PC-9 (cell line): Measurements from ENCODE around the gene VSX1. TPM values are rescaled to one million over a fixed set of nuclear protein-coding genes. Genes with fewer than 3 reads are reported as not detected.
A peak's percentile ranks its signal among the peaks of the same experiment; 100 is the strongest.

Source experiments
- BruUV-seq: library from RNA; stranded (reverse); fragments of 400-500 nt; replicated peaks from 2 replicates; lab custom pipeline; 2021; lab: Mats Ljungman, UMichigan
- CTCF ChIA-PET: fragments of 300-600 bp; sonication (Branson Sonifier 250); formaldehyde crosslinking; loops from one replicate; lab custom pipeline; 2022; ENCODE audit warnings: antibody characterized with exemption; lab: Charles Lee
- POLR2A ChIA-PET: fragments of 300-600 bp; sonication (Branson Sonifier 250); formaldehyde crosslinking; loops from one replicate; lab custom pipeline; 2022; ENCODE audit warnings: antibody characterized with exemption; ENCODE audit not compliant: unreplicated experiment; lab: Charles Lee
- DNase-seq, 2 experiments: peaks; one replicate each; pipeline versions ENCODE4 v3.0.0 to v3.0.0-alpha.2; 2015 to 2022; ENCODE audit warnings: mixed read lengths in 1 of 2
- H2AFZ ChIP-seq: fragments of 200-600 bp; sonication (generic); 2 replicates; pipeline ENCODE4 v1.8.1; 2017; ENCODE audit warnings: antibody characterized with exemption
- H3F3A ChIP-seq: fragments of 200-600 bp; sonication (generic); 2 replicates; pipeline ENCODE4 v1.8.1; 2017; ENCODE audit warnings: antibody characterized with exemption, mild to moderate bottlenecking, low read depth; ENCODE audit not compliant: insufficient read depth
- H3K27ac ChIP-seq: fragments of 200-600 bp; sonication (generic); 2 replicates; pipeline ENCODE4 v1.6.1; 2016; ENCODE audit warnings: mixed run types
- H3K27me3 ChIP-seq: fragments of 200-600 bp; sonication (generic); 2 replicates; pipeline ENCODE4 v1.6.1; 2016; ENCODE audit warnings: low read depth, mixed run types; ENCODE audit not compliant: insufficient read depth
- H3K36me3 ChIP-seq: fragments of 200-600 bp; sonication (generic); 2 replicates; pipeline ENCODE4 v1.6.1; 2016; ENCODE audit warnings: low read depth, mixed run types
- H3K4me1 ChIP-seq: fragments of 200-600 bp; sonication (generic); replicated peaks from 2 replicates; pipeline ENCODE4 v1.6.1; 2016; ENCODE audit warnings: mixed run types; ENCODE audit not compliant: insufficient read depth
- H3K4me2 ChIP-seq: fragments of 200-600 bp; sonication (generic); 2 replicates; pipeline ENCODE4 v1.6.1; 2017; ENCODE audit warnings: mixed run types
- H3K4me3 ChIP-seq: fragments of 200-600 bp; sonication (generic); 2 replicates; pipeline ENCODE4 v1.6.1; 2016; ENCODE audit warnings: mixed run types
- H3K79me2 ChIP-seq: fragments of 200-600 bp; sonication (generic); 2 replicates; pipeline ENCODE4 v1.6.1; 2017; ENCODE audit warnings: low read depth, mixed run types
- H3K9me2 ChIP-seq: fragments of 200-600 bp; sonication (generic); 2 replicates; pipeline ENCODE4 v1.8.1; 2017; ENCODE audit warnings: mild to moderate bottlenecking; ENCODE audit not compliant: insufficient read depth
- H3K9me3 ChIP-seq: fragments of 200-600 bp; sonication (generic); 2 replicates; pipeline ENCODE4 v1.8.1; 2016; ENCODE audit warnings: low read depth; ENCODE audit not compliant: insufficient read depth
- H4K20me1 ChIP-seq: fragments of 200-600 bp; sonication (generic); 2 replicates; pipeline ENCODE4 v1.8.1; 2017; ENCODE audit not compliant: insufficient read depth
- CTCF ChIP-seq: fragments of 200-600 bp; sonication (generic); conservative IDR thresholded peaks from 2 replicates; pipeline ENCODE4 v1.6.1; 2017; ENCODE audit warnings: mixed run types, antibody characterized with exemption, mild to moderate bottlenecking, moderate library complexity
- EZH2 ChIP-seq: fragments of 200-600 bp; sonication (generic); IDR thresholded peaks from 2 replicates; pipeline ENCODE4 v1.8.0; 2017; ENCODE audit warnings: antibody characterized with exemption, low read depth
- intact Hi-C: fragments of 100-400 bp; cut with micrococcal nuclease; formaldehyde crosslinking; loops from one replicate; pipeline ENCODE4 v1.10.0; 2022; ENCODE audit not compliant: unreplicated experiment
- total RNA-seq: library from RNA; stranded (reverse); gene quantifications from 2 replicates; pipeline ENCODE4 v1.2.3, GENCODE V29; 2021

The VSX1 gene
- total RNA-seq, 1 experiment from 2014 or later: 1.5 TPM

GRCh38 chr20:25061103-25061799 lies 20.7 kb downstream of the VSX1 start:
- H4K20me1 ChIP-seq: no peaks in the 10 kb centered on the region
- DNase-seq: no peak
- H3K4me3 ChIP-seq: no peak overlapping the region
- H3F3A ChIP-seq: peaks cover 15% of the 10 kb centered on the region; the same call in 1 of the 2 replicates
- H3K36me3 ChIP-seq: no peaks in the 10 kb centered on the region
- no peak overlapping the region for H3K27ac ChIP-seq
- H3K9me2 ChIP-seq: no peaks in the 10 kb centered on the region
- H3K4me1 ChIP-seq: peaks cover 47% of the 10 kb centered on the region
- no peak overlapping the region for H2AFZ ChIP-seq
- no peaks in the 10 kb centered on the region for H3K9me3 ChIP-seq
- POLR2A ChIA-PET: no interaction called here
- no peaks in the 10 kb centered on the region for H3K27me3 ChIP-seq
- intact Hi-C loops: no loop called here
- BruUV-seq: no TSS peak
- CTCF ChIA-PET: no interaction called here
- no peak for TF ChIP-seq CTCF
- no peak for TF ChIP-seq EZH2
- H3K79me2 ChIP-seq: peaks cover 7% of the 10 kb centered on the region; the same call in 1 of the 2 replicates
- no peak overlapping the region for H3K4me2 ChIP-seq

- no peak overlapping the region for H2AFZ ChIP-seq
- ChIA-PET CTCF (no interaction called here), POLR2A (no interaction called here)
- BruUV-seq: no TSS peak
- no peaks in the 10 kb centered on the region for H3K36me3 ChIP-seq
- DNase-seq: peak in 1 of 2 experiments; percentile 33
- no peaks in the 10 kb centered on the region for H3K27me3 ChIP-seq
- H3K4me3 ChIP-seq: no peak overlapping the region
- peaks cover 15% of the 10 kb centered on the region; the same call in 1 of the 2 replicates for H3F3A ChIP-seq
- H3K27ac ChIP-seq: no peak overlapping the region
- H3K79me2 ChIP-seq: peaks cover 16% of the 10 kb centered on the region; the same call in 1 of the 2 replicates
- no peaks in the 10 kb centered on the region for H3K9me2 ChIP-seq
- H4K20me1 ChIP-seq: no peaks in the 10 kb centered on the region
- H3K4me2 ChIP-seq: no peak overlapping the region
- intact Hi-C loops: loop anchor here (5.0 kb wide), 1 partner anchor 43 kb away; no protein-coding TSS in a partner anchor
- no peaks in the 10 kb centered on the region for H3K9me3 ChIP-seq
- TF ChIP-seq EZH2 (no peak), CTCF (no peak)
- H3K4me1 ChIP-seq: peaks cover 47% of the 10 kb centered on the region
Observed at GRCh38 chr20:25059866-25060465, 22.0 kb downstream of the VSX1 start.

GRCh38 chr20:25058847-25059810 lies 22.8 kb downstream of the VSX1 start:
- no TSS peak for BruUV-seq
- POLR2A ChIA-PET: interaction anchor here (0.7 kb wide), 1 partner anchor 96 kb away, joined by 5 read pairs; no protein-coding TSS in a partner anchor
- intact Hi-C loops: loop anchor here (5.0 kb wide), 1 partner anchor 42 kb away; no protein-coding TSS in a partner anchor
- Histone ChIP-seq H3K9me2 (no peaks in the 10 kb centered on the region), H3F3A (peaks cover 15% of the 10 kb centered on the region; the same call in 1 of the 2 replicates), H4K20me1 (no peaks in the 10 kb centered on the region), H3K36me3 (no peaks in the 10 kb centered on the region), H3K79me2 (peaks cover 16% of the 10 kb centered on the region; the same call in 1 of the 2 replicates), H2AFZ (no peak overlapping the region), H3K27ac (no peak overlapping the region), H3K9me3 (no peaks in the 10 kb centered on the region), H3K4me1 (peaks cover 48% of the 10 kb centered on the region), H3K4me3 (no peak overlapping the region), H3K27me3 (no peaks in the 10 kb centered on the region), H3K4me2 (peak overlapping the region; percentile 86)
- TF ChIP-seq EZH2 (no peak), CTCF (no peak)
- CTCF ChIA-PET: interaction anchor here (0.6 to 0.7 kb wide), 2 partner anchors 10 to 165 kb away, joined by 3 read pairs; no protein-coding TSS in a partner anchor
- DNase-seq: peak in 1 of 2 experiments; percentile 37
